ENCODE measurements around the gene DRD4.
"Not testable (repeated sequence)": the region's sequence is repeated elsewhere in the genome, so short reads cannot be mapped to it uniquely, and the experiment has no call there.

DRD4 gene

DNA sequence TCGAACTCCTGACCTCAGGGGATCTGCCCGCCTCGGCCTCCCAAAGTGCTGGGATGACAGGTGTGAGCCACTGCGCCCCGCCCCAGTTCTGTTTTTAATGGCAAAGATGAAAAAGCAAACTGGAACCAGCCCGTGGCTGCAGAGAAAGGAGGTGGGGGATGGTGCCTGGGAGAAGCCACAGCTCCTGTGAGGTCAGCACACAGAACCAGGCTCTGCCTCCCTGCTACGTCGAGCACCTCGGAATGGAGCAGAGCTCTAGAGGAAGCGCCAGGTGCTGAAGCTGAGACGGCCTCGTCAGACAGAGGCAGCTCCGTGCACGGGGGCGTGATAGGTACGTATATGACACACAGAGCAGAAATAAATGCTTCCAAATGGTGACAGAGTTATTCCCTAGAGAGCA is 8.5 kb downstream of the DRD4 start:
- no peak for DNase-seq

DNA sequence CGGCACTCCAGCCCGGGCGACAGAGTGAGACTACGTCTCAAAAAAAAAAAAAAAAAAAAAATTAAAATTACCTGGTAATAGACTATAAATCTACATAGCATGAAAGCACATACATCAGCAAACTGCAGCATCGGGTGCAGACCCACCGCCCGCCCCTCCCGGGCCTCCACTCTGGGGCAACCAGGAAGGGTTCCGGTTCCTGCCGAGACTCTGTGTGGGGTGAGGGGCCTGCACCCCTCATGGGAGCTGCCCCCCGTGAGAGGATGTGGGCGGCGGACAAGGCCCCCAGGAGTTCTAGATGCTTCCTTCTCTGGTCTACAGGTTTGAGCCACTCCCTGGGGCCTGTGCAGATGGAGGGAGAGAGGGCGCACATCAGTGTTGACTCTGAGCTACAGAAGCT is 9.1 kb downstream of the DRD4 start:
- no peak for DNase-seq

GRCh38 chr11:647672-648158 is 10.6 kb downstream of the DRD4 start:
- DNase-seq: not testable (repeated sequence)

DNA sequence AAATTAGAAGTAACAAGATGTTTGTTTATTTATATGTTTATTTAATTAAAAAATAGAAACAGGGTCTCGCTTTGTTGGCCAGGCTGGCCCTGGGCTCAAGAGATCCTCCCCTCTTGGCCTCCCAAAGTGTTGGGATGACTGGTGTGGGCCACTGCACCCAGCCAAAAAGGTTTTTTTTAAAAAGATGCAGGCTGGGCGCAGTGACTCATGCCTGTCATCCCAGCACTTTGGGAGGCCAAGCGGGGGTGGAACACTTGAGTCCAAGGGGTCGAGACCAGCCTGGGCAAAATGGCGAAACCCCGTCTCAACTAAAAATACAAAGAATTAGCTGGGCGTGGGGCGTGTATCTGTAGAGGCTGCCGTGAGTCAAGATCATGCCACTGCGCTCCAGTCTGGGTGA is 13.4 kb downstream of the DRD4 start:
- DNase-seq: no peak

GRCh38 chr11:653136-653535 is 16.1 kb downstream of the DRD4 start:
- DNase-seq: not testable (repeated sequence)

DNA sequence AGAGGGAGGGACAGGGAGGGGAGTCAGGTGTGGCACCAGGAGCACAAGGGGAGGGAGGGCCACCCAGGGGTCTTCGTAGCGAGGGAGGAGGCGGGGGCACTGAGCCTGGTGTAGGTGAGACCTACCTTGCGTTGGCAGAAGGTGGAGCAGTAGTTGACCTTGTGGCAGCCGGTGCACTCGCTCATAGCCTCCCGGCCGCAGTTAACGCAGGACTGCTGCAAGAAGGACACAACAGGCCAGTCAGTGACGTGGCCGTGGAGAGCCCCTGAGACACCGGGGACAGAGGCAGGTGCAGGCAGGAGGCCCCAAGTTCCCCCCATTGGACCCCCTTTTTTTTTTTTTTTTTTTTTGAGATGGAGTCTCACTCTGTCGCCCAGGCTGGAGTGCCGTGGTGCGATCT is 16.8 kb downstream of the DRD4 start:
- no peak for DNase-seq

GRCh38 chr11:654444-654843 is 17.4 kb downstream of the DRD4 start:
- not testable (repeated sequence) for DNase-seq

DNA sequence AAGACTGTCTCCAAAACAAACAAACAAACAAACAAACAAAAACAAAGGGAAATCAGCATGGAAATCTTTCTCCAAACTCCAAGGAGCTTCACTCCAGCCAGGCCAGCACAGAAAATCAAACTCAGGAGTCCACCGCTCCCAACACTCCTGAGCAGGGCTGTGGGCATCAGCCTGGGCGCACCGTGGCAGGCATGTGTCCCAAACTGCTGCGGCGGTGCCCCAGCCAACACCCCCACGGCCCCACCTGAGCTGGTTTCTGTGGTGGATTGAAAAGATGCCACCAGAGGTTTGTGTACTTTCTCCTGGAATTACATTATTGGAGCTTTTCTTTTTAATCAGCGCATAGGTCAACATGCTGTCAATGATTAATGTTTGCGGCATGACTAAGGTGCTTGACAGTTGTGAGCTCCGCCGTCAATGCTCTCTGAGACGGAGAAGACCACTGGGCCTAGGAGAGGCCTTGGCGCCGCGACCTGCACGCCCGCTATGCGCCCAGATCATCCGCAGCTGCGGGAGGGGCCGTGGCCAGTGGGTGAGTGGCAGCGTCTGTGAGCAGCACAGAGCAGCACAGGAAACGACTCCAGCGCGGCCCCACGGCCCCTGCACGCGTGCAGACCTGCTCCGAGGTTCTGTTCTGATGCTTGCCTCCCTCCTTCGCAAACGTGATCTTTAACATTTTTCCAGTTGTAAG is 18.1 kb downstream of the DRD4 start:
- no peak for DNase-seq

- DNase-seq: no peak
Observed at GRCh38 chr11:656426-656825, 19.4 kb downstream of the DRD4 start.

DNA sequence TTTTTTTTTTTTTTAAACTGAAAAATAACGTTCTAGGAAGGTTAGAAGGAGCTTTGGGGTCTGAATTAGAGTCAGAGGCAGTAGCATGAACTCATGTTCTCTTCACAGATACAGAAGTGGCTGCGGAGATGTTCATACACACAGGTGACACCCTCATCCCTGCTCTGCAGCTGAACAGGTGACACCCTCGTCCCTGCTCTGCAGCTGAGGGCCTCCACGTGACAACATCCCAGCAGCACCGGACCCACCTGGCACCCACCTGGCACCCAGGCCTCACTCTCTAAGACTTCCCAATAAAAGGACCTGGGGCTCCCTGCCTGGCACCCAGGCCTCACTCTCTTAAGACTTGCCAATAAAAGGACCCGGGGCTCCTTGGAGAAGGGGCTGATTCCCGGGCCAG is 19.8 kb downstream of the DRD4 start:
- DNase-seq: no peak

- no peak for DNase-seq
Observed at GRCh38 chr11:657691-658126, 20.6 kb downstream of the DRD4 start.

DNA sequence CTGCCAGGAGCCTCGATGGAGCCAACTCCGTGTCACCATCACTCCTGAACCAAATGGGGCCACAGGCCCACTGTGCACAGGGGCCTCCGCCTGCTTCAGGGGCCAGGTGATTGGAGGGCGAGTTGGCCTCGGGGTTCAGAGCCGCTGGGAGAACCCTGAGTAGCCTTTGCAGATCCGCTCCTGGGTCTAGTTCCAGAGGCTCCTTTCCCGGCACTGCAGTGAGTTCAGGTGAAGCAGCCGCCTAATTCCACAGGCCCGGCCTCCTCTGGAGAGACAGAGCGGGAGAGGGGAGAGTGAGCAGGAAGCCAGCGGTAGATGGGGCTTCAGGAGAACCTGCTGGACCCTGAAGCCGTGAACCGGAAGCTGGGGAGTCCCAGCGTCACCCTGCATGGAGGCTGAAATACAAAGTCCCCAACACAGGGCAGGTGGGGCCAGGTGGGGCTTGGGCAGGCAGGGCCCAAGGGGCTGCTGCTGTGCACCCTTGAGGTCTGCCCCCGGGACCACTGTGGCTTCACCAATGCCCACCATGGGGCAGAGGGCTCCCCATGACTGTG is 22.5 kb downstream of the DRD4 start:
- DNase-seq: no peak

GRCh38 chr11:660281-660680 is 23.2 kb downstream of the DRD4 start:
- DNase-seq: no peak

DNA sequence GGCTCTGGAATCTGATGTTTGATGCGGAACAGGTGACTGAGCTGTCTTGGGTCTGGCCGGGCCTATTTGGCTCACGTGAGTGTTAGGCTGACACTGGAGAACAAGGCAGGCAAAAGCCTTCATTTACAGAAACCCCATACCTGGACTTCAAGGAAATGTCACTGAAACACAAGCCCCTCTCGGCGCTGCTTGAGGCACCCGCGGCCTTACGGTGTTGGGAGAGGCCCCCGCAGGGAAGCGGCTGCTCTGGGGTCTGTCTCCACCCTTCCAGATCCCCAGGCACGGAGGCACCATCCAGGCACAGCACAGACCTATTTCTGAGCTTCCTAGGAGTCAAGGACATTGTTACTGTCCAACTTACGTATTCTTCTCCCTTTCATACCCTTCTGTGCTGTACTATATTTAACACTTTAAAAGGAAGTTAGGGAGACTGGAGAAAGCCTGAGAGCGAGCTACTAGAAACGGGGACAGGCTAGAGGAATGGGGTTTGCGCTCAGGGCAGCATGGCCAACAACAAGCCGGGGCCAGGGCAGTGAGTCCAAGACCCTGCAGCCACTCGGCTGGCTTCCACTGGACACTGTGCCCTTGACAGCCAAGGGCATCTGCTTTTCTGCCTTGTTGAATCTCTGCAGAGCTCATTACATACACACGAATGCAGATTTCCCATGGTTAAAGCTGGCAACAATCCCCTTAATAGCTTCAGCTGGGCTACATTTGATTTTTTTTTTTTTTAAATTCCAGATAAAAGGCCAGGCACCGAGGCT is 23.8 kb downstream of the DRD4 start:
- no peak for DNase-seq

DNA sequence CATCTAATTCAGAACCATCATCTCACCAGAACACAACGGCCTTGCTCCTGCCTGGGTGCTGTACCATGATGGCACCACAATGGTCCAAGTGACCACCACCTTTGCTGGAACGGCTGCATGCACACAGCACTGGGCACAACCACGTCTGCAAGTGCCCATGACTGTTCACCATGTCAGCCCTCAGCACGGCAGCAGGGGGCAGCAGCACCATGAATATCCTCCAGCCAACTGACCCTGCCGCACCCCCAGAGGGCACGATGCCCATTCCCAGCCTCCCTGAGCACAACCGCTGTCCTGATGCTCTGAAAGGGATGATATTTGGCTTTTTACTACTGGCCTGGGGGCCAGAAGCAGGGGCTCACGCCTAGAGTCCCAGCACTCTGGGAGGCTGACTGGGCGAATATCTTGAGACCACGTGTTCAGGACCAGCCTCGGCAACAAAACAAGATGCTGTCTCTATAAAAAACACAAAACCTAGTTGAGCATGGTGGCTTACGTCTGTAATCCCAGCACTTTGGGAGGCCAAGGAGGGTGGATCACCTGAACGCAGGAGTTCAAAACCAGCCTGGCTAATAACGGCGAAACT is 25.7 kb downstream of the DRD4 start:
- peak; percentile 43 for DNase-seq

GRCh38 chr11:665062-665703 is 28.1 kb downstream of the DRD4 start:
- no peak for DNase-seq

DNA sequence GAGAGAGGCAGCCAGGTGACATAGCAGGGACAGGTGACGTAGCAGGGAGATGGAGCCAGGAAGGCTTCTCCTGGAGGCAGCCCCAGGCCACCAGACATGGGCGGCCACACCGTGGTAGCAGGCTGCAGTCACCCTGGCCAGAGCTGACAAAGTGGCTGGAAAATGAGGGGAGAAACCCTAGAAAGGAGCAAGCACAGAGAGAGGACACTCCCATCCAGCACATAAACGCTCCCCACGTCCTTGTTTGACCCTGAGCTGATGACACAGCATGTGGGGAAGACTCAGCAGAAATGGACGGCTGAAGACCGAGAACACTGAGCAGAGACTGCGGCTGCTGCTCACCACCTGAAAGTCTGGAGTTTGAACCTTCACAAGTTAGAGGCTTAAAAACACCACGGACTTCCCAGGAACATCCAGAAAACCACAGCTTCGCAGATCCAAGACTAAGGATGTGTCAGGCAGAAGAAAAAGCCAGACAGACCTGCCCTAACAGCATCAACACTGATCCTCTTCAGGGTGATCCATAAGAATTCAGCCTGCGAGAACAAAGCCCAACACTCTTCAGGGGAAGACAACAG is 28.7 kb downstream of the DRD4 start:
- no peak for DNase-seq

DNA sequence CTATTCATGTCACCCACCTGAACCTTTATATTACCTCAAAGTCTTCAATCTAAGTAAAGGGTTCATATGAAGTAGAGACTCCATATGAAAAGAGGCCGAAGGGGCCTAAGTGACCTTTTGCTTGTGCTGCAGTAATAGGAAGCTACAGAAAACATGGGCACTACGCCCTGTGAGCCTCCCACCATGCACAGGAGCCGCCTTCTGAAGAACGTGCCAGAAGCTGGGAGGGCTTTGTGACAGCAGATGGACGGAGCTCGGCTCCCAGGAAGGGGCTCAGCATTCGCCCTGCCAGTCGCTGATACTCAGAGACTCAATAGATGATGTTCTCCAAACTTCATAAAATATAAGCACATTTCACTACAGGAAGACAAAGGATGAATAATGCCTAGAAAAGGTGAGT is 36.8 kb downstream of the DRD4 start:
- no peak for DNase-seq

DNA sequence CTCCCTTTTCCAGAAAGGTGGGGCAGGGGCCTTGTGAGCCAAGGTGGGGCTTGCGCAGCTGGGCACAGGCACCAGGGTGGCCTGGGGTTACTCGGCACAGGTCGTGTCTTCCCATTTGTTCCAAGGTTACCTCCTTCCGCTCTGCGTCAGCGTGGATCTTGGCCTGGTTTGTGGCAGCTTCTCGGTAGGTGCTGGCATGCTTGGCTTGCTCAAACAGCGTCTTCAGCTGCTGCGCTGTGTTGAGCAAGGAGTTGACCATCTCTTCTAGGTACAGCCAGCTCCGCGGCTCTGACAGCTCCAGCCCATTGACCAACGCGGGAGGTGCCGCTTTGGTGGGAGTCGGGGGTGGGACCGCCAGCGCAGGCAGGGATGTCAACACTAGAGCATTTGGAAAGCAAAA is 37.3 kb downstream of the DRD4 start:
- no peak for DNase-seq

DNA sequence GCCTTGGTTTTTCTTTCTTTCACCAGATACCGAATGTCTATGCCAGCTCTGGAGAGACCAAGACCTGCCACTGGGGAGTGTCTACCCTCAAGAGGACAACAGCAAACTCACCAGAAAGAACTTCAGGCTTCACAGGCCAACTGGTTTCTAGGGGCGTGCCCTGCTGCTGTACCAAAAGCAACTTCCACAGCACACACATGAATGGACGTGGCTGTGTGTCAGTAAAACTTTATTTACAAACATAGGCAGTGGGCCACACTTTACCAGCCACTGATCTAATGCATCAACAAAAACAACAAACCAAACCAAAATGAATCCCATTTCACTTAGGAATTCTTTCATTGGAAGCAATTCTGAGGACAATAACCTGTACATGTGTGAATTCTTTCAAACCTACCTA is 41.2 kb downstream of the DRD4 start:
- DNase-seq: no peak

GRCh38 chr11:679271-680207 is 42.5 kb downstream of the DRD4 start:
- no peak for DNase-seq

- DNase-seq: no peak
Observed at GRCh38 chr11:680476-680875, 43.4 kb downstream of the DRD4 start.
